Measurements from ENCODE around the gene ELAC2.

GRCh38 chr17:13014801-13015200, 3.0 kb downstream of the ELAC2 start:
- TF ChIP-seq CTCF (IDR thresholded peaks at IDR 0.05) (no peak), POLR2A (IDR thresholded peaks at IDR 0.05) (no peak)
